Glomerular visceral epithelial cell (primary cell): ENCODE data around the gene IL17A.
"Not testable (repeated sequence)": the region's sequence is repeated elsewhere in the genome, so short reads cannot be mapped to it uniquely, and the experiment has no call there.

Experiments used
- DNase-seq: peaks from one replicate; pipeline ENCODE4 v3.0.0-alpha.2; 2016; ENCODE audit errors: extremely low spot score

Gene IL17A

DNA sequence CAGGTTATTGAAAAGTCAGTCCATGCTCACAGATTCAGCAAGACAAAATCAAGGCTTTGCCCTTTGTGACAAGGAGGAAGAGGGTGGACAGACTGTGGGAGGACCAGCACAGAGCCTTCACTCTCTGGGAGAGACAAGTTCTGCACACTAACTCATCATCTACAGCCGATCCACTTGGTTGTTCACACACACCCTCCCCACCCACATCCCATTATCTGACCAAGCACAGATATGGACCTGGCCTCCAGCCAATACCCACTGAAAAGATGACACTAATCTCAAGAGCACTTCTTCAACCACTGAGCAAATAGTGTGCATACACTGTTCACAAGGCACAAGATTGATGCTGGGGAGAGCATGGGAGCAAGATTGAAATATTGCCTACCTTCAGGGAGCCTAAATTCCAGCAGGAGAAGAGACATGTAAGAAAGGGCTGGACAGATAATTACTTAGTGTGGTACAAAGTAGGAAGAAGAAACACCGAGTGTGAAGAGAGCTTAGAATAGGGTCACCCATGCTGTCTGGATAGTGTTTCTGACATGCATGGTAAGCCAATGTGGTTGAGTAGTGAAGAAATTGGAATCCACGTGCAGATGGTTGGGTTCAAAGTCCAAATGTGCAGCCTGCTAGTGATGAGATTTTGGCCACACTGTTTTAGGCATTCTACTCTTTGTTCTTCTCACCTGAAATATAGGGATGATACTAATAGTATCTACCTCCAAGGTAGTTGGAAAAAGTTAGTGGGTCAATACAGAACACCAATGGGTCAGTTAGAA lies 21.7 kb upstream of the IL17A start:
- no peak for DNase-seq

GRCh38 chr6:52167267-52167666 lies 18.9 kb upstream of the IL17A start:
- no peak for DNase-seq

DNA sequence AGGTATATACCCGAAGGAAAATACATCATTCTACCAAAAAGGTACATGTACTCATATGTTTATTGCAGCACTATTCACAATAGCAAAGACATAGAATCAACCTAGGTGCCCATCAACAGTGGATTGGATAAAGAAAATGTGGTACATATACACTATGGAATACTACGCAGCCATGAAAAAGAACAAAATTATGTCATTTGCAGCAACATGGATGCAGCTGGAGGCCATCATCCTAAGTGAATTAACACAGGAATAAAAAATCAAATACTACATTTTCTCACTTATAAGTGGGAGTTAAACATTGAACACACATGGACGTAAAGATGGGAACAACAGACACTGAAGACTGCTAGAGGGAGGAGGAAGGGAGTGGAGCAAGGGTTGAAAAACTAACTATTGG lies 17.8 kb upstream of the IL17A start:
- DNase-seq, result not testable (repeated sequence)

GRCh38 chr6:52174118-52174517 lies 12.1 kb upstream of the IL17A start:
- no peak for DNase-seq

- no peak for DNase-seq
These were observed 9.6 kb upstream of the IL17A start for GRCh38 chr6:52176550-52176949.

DNA sequence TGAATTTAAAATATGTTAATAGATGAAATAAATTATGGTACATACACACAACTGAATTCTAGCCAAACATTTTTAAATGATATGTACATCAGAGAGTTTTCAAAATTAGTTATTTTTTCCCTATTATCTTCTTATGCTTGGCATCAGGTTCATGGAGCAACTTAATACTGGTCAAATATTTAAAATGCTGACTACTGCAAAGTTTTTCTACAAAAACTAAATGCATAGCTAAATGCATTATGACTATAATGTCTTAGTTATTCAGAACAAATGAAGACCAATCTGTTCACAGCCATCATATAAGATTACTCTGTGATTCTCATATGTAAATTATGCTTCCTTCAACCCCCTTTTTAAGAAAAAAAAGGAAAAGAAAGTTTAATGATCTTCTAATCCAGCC lies 8.2 kb upstream of the IL17A start:
- no peak for DNase-seq

- no peak for DNase-seq
These were observed 5.2 kb upstream of the IL17A start for GRCh38 chr6:52180787-52181558.

GRCh38 chr6:52183131-52183713 lies 3.0 kb upstream of the IL17A start:
- DNase-seq, result no peak

GRCh38 chr6:52186480-52186879 lies 305 bp downstream of the IL17A start:
- no peak for DNase-seq

GRCh38 chr6:52187098-52187497 lies 923 bp downstream of the IL17A start:
- DNase-seq, result no peak

DNA sequence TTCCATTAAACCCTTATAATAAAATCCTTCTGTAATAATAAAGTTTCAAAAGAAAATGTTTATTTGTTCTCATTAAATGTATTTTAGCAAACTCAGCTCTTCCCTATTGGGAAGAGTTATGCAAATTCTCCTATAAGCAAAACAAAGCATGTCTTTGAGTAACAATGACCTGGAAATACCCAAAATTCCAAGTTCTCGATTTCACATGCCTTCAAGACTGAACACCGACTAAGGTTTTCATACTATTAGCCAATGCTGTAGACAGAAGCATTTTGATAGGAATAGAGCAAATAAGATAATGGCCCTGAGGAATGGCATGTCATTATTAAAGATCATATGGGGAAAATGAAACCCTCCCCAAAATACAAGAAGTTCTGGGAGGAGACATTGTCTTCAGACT lies 3.8 kb downstream of the IL17A start:
- no peak for DNase-seq

DNA sequence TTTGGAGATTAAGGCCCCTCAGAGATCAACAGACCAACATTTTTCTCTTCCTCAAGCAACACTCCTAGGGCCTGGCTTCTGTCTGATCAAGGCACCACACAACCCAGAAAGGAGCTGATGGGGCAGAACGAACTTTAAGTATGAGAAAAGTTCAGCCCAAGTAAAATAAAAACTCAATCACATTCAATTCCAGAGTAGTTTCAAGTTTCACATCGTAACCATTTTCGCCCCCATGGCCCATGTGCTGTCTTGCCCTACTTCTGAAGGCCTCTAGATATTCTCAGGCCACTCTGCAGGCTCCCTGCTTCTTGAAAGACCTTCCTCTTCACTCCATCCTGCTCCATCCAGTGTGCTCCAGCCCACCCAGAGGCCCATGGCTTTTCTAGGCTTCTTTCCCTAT lies 4.2 kb downstream of the IL17A start:
- DNase-seq, result no peak

DNA sequence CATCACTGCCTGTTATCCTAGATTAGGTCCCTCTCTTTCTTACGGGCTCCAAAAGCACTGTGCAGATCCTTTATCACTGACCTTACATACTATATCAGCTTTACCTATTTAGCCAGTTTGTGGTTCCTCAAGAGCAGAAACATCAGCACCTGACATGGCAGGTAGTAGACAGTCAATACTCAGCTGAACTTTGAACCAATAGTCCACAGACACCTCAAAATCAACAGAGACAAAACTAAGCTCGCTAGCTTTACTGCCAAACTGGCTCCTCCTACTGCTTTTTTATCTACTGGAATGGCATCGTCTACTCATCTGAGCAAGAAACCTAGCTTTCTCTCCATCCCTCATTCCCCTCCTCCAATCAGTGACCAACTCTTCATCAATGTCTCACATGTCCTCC lies 5.6 kb downstream of the IL17A start:
- no peak for DNase-seq

GRCh38 chr6:52195886-52196285 lies 9.7 kb downstream of the IL17A start:
- no peak for DNase-seq

GRCh38 chr6:52200088-52200487 lies 13.9 kb downstream of the IL17A start:
- DNase-seq, result not testable (repeated sequence)

- no peak for DNase-seq
These were observed 14.9 kb downstream of the IL17A start for GRCh38 chr6:52201046-52201445.

GRCh38 chr6:52201493-52201892 lies 15.3 kb downstream of the IL17A start:
- no peak for DNase-seq

DNA sequence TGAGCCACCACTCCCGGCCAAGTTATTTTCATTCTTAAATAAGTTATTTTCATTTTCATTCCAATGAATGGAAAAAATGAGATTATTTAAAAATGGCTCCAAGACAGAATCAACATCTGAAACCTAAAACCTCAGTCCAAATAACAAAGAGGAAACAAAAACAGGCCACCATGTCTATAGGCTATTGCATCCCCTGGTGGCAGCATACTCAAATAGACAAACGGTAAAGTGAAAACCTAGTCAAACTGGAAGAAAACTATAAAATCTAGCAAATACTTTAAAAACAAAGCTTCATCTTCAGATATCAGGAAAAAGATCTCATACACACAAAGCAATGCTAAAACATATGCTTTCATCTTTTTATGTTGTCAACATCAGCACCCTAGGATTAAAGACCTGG lies 20.9 kb downstream of the IL17A start:
- no peak for DNase-seq

- DNase-seq, result no peak
These were observed 22.4 kb downstream of the IL17A start for GRCh38 chr6:52208612-52209011.

- no peak for DNase-seq
These were observed 23.6 kb downstream of the IL17A start for GRCh38 chr6:52209770-52210169.

- no peak for DNase-seq
These were observed 24.1 kb downstream of the IL17A start for GRCh38 chr6:52210227-52210626.

DNA sequence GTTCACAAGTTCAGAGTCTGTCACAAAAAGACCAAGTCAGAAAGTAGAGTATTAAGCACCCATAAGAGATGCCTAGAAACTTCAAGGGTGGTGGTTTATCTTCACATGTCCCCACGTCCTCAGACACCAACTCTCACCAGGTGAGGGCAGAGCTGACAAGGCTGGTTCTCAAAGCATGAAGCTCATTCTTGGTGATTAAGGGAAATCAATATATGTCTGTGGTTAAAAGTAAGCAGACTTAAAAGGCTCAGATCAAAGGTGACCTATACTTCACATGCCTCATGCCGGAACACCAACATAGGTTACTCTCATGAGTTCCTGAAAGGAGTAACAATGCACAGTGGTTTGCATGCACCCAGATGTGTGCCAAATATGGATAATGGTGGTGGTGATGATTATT lies 27.0 kb downstream of the IL17A start:
- DNase-seq, result no peak

GRCh38 chr6:52215787-52216186 lies 29.6 kb downstream of the IL17A start:
- DNase-seq, result no peak
